Activated CD4-positive, alpha-beta T cell treated with anti-CD3 and anti-CD28 coated beads, Interleukin-2, Interleukin-4, amounts not matched to agents 100 ng/mL and 50 ng/mL, durations not matched to agents 16 hours and 8 hours (primary cell): ENCODE measurements around the gene MTMR8.

Experiments used
- DNase-seq: peaks from one replicate; pipeline ENCODE4 v3.0.0-alpha.2; 2020; ENCODE audit warnings: low spot score

The MTMR8 gene

GRCh38 chrX:64306712-64307111, 88.5 kb downstream of the MTMR8 start:
- no peak for DNase-seq

- DNase-seq = no peak
Observed at GRCh38 chrX:64291123-64291522, 104.1 kb downstream of the MTMR8 start.

- no peak for DNase-seq
Observed at GRCh38 chrX:64265265-64265664, 130.0 kb downstream of the MTMR8 start.

- no peak for DNase-seq
Observed at GRCh38 chrX:64230123-64230970, 164.9 kb downstream of the MTMR8 start, which contains the start of gene ASB12. Gene ASB12 (minus strand): TSS chrX:64230607. CDS start chrX:64225650, 4,957 bp downstream.

GRCh38 chrX:64229154-64229553, 166.1 kb downstream of the MTMR8 start:
- no peak for DNase-seq
